K562 (cell line): Measurements from ENCODE around the gene AP2S1. TPM values are rescaled to one million over a fixed set of nuclear protein-coding genes. Genes with fewer than 3 reads are reported as not detected.

Experiments used
- EHMT2 ChIP-seq: fragments of 450-650 bp; IDR thresholded peaks from 2 replicates; pipeline ENCODE4 v1.6.1; 2018; ENCODE audit warnings: antibody characterized with exemption
- GTF2F1 ChIP-seq: IDR thresholded peaks from 2 replicates; pipeline ENCODE4 v1.6.1; 2011; ENCODE audit warnings: low read depth, low read length, improper control_type of control experiment
- HDGF ChIP-seq: fragments of 450-650 bp; IDR thresholded peaks from 2 replicates; pipeline ENCODE4 v1.6.1; 2016
- HNRNPL ChIP-seq: fragments of 200-400 bp; formaldehyde crosslinking; IDR thresholded peaks from 2 replicates; pipeline ENCODE4 v1.6.1; 2017; ENCODE audit warnings: low read depth, mild to moderate bottlenecking, low read length
- MAFF ChIP-seq: IDR thresholded peaks from 2 replicates; pipeline ENCODE4 v1.6.1; 2012; ENCODE audit warnings: low read length, improper control_type of control experiment
- MEF2A ChIP-seq: IDR thresholded peaks from 2 replicates; pipeline ENCODE4 v1.6.1; 2011; ENCODE audit warnings: low read depth, mild to moderate bottlenecking, low read length, moderate library complexity; ENCODE audit not compliant: control insufficient read depth
- NR2C2 ChIP-seq, 2 experiments: fragments of 200-800 bp in 1 of 2; sonication (Bioruptor generic) in 1 of 2; sonication (generic) in 1 of 2; formaldehyde crosslinking in 1 of 2; IDR thresholded peaks; 2 replicates each; pipeline versions ENCODE4 v1.6.1 to v1.8.0; 2016 to 2022; ENCODE audit warnings: mild to moderate bottlenecking in 1 of 2, missing compliant biosample characterization in 1 of 2, missing genetic modification characterization in 1 of 2, missing genetic modification reagents in 1 of 2
- PCBP1 ChIP-seq: fragments of 200-400 bp; formaldehyde crosslinking; IDR thresholded peaks from 2 replicates; pipeline ENCODE4 v1.6.1; 2018; ENCODE audit warnings: mild to moderate bottlenecking, low read depth, low read length; ENCODE audit not compliant: poor library complexity, severe bottlenecking
- PHF20 ChIP-seq: fragments of 450-650 bp; IDR thresholded peaks from 2 replicates; pipeline ENCODE4 v1.6.1; 2018; ENCODE audit not compliant: partially characterized antibody
- RBM14 ChIP-seq: fragments of 200-400 bp; formaldehyde crosslinking; IDR thresholded peaks from 2 replicates; pipeline ENCODE4 v1.6.1; 2018; ENCODE audit warnings: low read depth, mild to moderate bottlenecking, low read length, moderate library complexity, borderline replicate concordance; ENCODE audit not compliant: insufficient read depth
- SMC3 ChIP-seq: conservative IDR thresholded peaks from 2 replicates; pipeline ENCODE4 v1.6.1; 2011; ENCODE audit warnings: low read depth, low read length, improper control_type of control experiment; ENCODE audit not compliant: insufficient read depth
- SNRNP70 ChIP-seq: fragments of 200-400 bp; formaldehyde crosslinking; optimal IDR thresholded peaks from 2 replicates; pipeline ENCODE3; 2017; ENCODE audit warnings: low read depth, low read length
- SREBF1 ChIP-seq: fragments of 150-350 bp; IDR thresholded peaks from 2 replicates; pipeline ENCODE4 v1.6.1; 2014; ENCODE audit warnings: antibody characterized with exemption, low read depth, low read length, borderline replicate concordance
- SREBF2 ChIP-seq: sonication (generic); formaldehyde crosslinking; IDR thresholded peaks from 2 replicates; pipeline ENCODE4 v1.4.0; 2020; ENCODE audit warnings: mild to moderate bottlenecking, missing genetic modification reagents
- TAL1 ChIP-seq: fragments of 450-650 bp; IDR thresholded peaks from 2 replicates; pipeline ENCODE4 v1.6.1; 2016; ENCODE audit warnings: mild to moderate bottlenecking
- TGIF2 ChIP-seq: sonication (generic); formaldehyde crosslinking; IDR thresholded peaks from 2 replicates; pipeline ENCODE4 v1.8.1; 2022; ENCODE audit warnings: mild to moderate bottlenecking, missing genetic modification reagents, moderate library complexity
- WHSC1 ChIP-seq: IDR thresholded peaks from one replicate; pipeline ENCODE4 v1.6.1; 2012; ENCODE audit warnings: low read length, control low read depth, inconsistent platforms
- ZNF121 ChIP-seq: sonication (generic); formaldehyde crosslinking; conservative IDR thresholded peaks from 2 replicates; pipeline ENCODE4 v1.8.0; 2022; ENCODE audit warnings: missing genetic modification reagents
- ZNF175 ChIP-seq: fragments of 200-800 bp; sonication (Bioruptor generic); IDR thresholded peaks from 2 replicates; pipeline ENCODE4 v1.6.1; 2016; ENCODE audit warnings: low read depth, mild to moderate bottlenecking, missing genetic modification characterization, missing compliant biosample characterization
- ZNF311 ChIP-seq: fragments of 250-450 bp; sonication (Bioruptor Pico); IDR thresholded peaks from 2 replicates; pipeline ENCODE4 v1.4.0; 2020; ENCODE audit warnings: mild to moderate bottlenecking, moderate library complexity
- polyA plus RNA-seq, 8 experiments: library from polyadenylated mRNA; depleted of rRNA in 4 of 8; stranded (reverse) in 5 of 8; unstranded in 3 of 8; fragments of >200 nt; fragmentation: Nextera tagmentation in 2 of 8; fragmentation: Illumina TruSeq in 1 of 8; extraction: Ambion mirVana in 2 of 8; extraction: Trizol in 1 of 8; gene quantifications; 2 replicates each; pipeline versions ENCODE4 v1.2.1 to v1.2.3, GENCODE V29; 2011 to 2014; ENCODE audit warnings: inconsistent platforms in 1 of 8, missing spikeins in 1 of 8
- total RNA-seq, 7 experiments: library from RNA; depleted of rRNA in 6 of 7; stranded (reverse); fragments of >200 nt in 6 of 7; fragmentation: Illumina TruSeq in 2 of 7; extraction: Trizol in 2 of 7; gene quantifications; 2 replicates each; pipeline versions ENCODE4 v1.2.1 to v1.2.3, GENCODE V29; 2011 to 2021; ENCODE audit warnings: low replicate concordance in 1 of 7
- TF ChIP-seq, protein P1 (sequence below): IDR thresholded peaks from 3 replicates; pipeline ENCODE4 v1.6.1; 2011; ENCODE audit warnings: borderline replicate concordance, mild to moderate bottlenecking; ENCODE audit not compliant: insufficient read length, insufficient read depth
- TF ChIP-seq, protein P2 (sequence below): fragments of 450-650 bp; conservative IDR thresholded peaks from 2 replicates; pipeline ENCODE4 v1.6.1; 2016; ENCODE audit warnings: missing genetic modification characterization, low read depth, mild to moderate bottlenecking, missing compliant biosample characterization, moderate library complexity
- TF ChIP-seq, protein P3 (sequence below), 2 experiments: fragments of 450-650 bp in 1 of 2; IDR thresholded peaks; 2 replicates each; pipeline ENCODE4 v1.6.1; 2011 to 2017; ENCODE audit warnings: low read depth in 2 of 2, antibody characterized with exemption in 1 of 2, borderline replicate concordance in 1 of 2, low read length in 1 of 2, mild to moderate bottlenecking in 1 of 2, mixed read lengths in 1 of 2; ENCODE audit not compliant: control insufficient read depth in 1 of 2

Gene AP2S1
- total and polyA plus RNA-seq, 9 of the 15 experiments (the other 6 are each of a cell fraction or from before 2014, with no cell fraction given): 32.4 to 294 (median 136) TPM

DNA sequence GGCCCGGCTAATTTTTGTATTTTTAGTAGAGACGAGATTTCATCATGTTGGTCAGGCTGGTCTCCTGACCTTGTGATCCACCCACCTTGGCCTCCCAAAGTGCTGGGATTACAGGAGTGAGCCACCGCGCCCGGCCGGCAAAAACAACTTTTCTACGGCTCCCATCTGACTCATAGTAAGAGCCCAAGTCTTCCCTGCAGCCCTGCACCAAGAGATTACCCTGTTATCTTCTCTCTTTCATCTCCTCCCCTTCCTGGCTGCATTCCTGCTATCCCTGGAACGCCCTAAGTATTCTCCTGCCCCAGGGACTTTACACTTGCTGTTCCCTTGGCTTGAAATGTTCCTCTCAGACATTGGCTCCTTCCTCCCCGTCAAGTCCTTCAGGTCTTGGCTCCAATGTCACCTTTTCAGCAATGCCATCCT is 6.6 kb downstream of the AP2S1 start (continued):
- no peak for TF ChIP-seq NR2C2 (CRISPR knock-in tag; IDR thresholded peaks at IDR 0.05)
- peak; percentile 47; the same call in 1 of the 2 replicates for TF ChIP-seq NR2C2 (tag; IDR thresholded peaks at IDR 0.05)
- TF ChIP-seq WHSC1: no peak
- peak; percentile 76 for TF ChIP-seq TAL1
- TF ChIP-seq RBM14: no peak
- no peak for TF ChIP-seq HNRNPL
- TF ChIP-seq, protein P1, sequence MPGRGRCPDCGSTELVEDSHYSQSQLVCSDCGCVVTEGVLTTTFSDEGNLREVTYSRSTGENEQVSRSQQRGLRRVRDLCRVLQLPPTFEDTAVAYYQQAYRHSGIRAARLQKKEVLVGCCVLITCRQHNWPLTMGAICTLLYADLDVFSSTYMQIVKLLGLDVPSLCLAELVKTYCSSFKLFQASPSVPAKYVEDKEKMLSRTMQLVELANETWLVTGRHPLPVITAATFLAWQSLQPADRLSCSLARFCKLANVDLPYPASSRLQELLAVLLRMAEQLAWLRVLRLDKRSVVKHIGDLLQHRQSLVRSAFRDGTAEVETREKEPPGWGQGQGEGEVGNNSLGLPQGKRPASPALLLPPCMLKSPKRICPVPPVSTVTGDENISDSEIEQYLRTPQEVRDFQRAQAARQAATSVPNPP: no peak
- 0 out of 2 replicates have a peak, but pooled peaks have one; percentile 49 for TF ChIP-seq HDGF
- no peak for TF ChIP-seq MEF2A
- TF ChIP-seq, protein P2, sequence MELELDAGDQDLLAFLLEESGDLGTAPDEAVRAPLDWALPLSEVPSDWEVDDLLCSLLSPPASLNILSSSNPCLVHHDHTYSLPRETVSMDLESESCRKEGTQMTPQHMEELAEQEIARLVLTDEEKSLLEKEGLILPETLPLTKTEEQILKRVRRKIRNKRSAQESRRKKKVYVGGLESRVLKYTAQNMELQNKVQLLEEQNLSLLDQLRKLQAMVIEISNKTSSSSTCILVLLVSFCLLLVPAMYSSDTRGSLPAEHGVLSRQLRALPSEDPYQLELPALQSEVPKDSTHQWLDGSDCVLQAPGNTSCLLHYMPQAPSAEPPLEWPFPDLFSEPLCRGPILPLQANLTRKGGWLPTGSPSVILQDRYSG (tag): no peak
- no peak for TF ChIP-seq SNRNP70
- no peak for TF ChIP-seq SMC3
- no peak for TF ChIP-seq ZNF175
- TF ChIP-seq PCBP1: no peak
- no peak for TF ChIP-seq SREBF1
- TF ChIP-seq, protein P3, sequence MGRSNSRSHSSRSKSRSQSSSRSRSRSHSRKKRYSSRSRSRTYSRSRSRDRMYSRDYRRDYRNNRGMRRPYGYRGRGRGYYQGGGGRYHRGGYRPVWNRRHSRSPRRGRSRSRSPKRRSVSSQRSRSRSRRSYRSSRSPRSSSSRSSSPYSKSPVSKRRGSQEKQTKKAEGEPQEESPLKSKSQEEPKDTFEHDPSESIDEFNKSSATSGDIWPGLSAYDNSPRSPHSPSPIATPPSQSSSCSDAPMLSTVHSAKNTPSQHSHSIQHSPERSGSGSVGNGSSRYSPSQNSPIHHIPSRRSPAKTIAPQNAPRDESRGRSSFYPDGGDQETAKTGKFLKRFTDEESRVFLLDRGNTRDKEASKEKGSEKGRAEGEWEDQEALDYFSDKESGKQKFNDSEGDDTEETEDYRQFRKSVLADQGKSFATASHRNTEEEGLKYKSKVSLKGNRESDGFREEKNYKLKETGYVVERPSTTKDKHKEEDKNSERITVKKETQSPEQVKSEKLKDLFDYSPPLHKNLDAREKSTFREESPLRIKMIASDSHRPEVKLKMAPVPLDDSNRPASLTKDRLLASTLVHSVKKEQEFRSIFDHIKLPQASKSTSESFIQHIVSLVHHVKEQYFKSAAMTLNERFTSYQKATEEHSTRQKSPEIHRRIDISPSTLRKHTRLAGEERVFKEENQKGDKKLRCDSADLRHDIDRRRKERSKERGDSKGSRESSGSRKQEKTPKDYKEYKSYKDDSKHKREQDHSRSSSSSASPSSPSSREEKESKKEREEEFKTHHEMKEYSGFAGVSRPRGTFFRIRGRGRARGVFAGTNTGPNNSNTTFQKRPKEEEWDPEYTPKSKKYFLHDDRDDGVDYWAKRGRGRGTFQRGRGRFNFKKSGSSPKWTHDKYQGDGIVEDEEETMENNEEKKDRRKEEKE (IDR thresholded peaks at IDR 0.05; ENCODE audit: borderline replicate concordance in 1 of 2, control insufficient read depth in 1 of 2, low read depth in 2 of 2, low read length in 1 of 2): no peak
- TF ChIP-seq EHMT2: 0 out of 2 replicates have a peak, but pooled peaks have one; percentile 48
- no peak for TF ChIP-seq PHF20
- no peak for TF ChIP-seq SREBF2 (CRISPR knock-in tag)
- TF ChIP-seq ZNF311 (CRISPR knock-in tag): no peak
- TF ChIP-seq MAFF: no peak
- TF ChIP-seq TGIF2: no peak
- no peak for TF ChIP-seq GTF2F1
- no peak for TF ChIP-seq ZNF121 (CRISPR knock-in tag)
